ENCODE results near the gene PROS1. TPM values are rescaled to one million over a fixed set of nuclear protein-coding genes. Genes with fewer than 3 reads are reported as not detected.
"Not testable (repeated sequence)": the region's sequence is repeated elsewhere in the genome, so short reads cannot be mapped to it uniquely, and the experiment has no call there.

The PROS1 gene
- total RNA-seq, 4 donors from 2014 or later = 2.2 to 25.5 (median 12.9) TPM

DNA sequence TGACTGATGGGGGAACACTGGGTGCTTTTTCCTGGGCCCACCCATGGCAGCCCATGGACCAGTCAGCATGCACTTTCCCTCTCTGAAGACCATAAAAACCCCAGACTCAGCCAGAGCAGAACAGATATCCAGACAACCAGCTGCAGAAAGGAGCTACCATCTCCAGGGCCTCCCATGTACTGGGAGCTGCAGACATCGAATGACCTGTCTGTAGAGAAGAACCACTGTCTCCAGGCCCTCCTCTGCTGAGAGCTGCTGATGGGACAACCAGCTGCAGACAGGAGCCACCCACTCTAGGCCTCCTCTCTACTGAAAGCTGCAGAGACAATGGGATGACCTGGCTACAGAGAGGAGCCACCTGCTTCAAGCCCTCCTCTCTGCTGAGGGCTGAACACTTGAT, 66.6 kb downstream of the PROS1 start:
- in situ Hi-C loops (cut with MboI; ENCODE audit: low pct_ligation_motif_present in 1 of 4, low pct_unique_long_range_greater_than_20kb in 1 of 4, low sequenced_read_pairs in 3 of 4) (no loop called here), intact Hi-C loops (cut with DNase I; ENCODE audit: low total_unique reads) (no loop called here)
- Histone ChIP-seq H3K27me3 (no peaks in the 10 kb centered on the region), H3K4me3 (no peak overlapping the region), H3K27ac (no peak overlapping the region), H3K4me1 (no peaks in the 10 kb centered on the region), H3K36me3 (no peaks in the 10 kb centered on the region), H3K9me3 (no peaks in the 10 kb centered on the region)
- DNase-seq = no peak
- 80% methylated on average over 1 of the region's 1 CpG; no CpG with 5 or more reads in 1 of the 2 donors for WGBS, 2 donors (ENCODE audit: low coverage in 1 of 2)
- TF ChIP-seq EP300 (IDR thresholded peaks at IDR 0.05; ENCODE audit: low read depth) (no peak), POLR2A (IDR thresholded peaks at IDR 0.05) (no peak), POLR2AphosphoS5 (IDR thresholded peaks at IDR 0.05) (no peak)
- TF ChIP-seq, protein P1, sequence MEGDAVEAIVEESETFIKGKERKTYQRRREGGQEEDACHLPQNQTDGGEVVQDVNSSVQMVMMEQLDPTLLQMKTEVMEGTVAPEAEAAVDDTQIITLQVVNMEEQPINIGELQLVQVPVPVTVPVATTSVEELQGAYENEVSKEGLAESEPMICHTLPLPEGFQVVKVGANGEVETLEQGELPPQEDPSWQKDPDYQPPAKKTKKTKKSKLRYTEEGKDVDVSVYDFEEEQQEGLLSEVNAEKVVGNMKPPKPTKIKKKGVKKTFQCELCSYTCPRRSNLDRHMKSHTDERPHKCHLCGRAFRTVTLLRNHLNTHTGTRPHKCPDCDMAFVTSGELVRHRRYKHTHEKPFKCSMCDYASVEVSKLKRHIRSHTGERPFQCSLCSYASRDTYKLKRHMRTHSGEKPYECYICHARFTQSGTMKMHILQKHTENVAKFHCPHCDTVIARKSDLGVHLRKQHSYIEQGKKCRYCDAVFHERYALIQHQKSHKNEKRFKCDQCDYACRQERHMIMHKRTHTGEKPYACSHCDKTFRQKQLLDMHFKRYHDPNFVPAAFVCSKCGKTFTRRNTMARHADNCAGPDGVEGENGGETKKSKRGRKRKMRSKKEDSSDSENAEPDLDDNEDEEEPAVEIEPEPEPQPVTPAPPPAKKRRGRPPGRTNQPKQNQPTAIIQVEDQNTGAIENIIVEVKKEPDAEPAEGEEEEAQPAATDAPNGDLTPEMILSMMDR (IDR thresholded peaks at IDR 0.05) = no peak

DNA sequence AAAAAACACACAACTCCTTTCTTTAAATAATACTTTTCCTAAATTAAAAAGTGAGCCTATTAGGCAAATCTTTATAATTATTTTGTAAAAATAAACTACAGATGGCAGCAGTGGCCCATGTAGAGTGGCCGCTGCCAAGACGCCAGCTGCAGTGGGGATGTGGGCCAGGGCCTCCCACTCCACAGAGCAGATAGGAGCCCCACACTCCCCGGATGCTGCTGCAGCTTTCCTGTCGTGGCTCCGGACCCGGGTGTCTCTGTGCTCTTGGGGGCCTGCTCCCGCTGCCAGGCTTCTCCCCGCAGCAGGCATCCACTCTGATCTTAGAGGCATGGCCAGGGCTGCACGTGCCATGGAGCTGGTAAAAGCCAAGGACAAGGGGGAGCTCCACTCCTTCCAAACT, 67.5 kb downstream of the PROS1 start:
- WGBS, 2 donors (ENCODE audit: low coverage in 1 of 2) = 61% methylated on average over 9 of the region's 9 CpGs; no CpG with 5 or more reads in 1 of the 2 donors
- Histone ChIP-seq H3K36me3 (no peaks in the 10 kb centered on the region), H3K4me1 (no peaks in the 10 kb centered on the region), H3K27ac (no peak overlapping the region), H3K9me3 (no peaks in the 10 kb centered on the region), H3K4me3 (no peak overlapping the region), H3K27me3 (no peaks in the 10 kb centered on the region)
- DNase-seq = no peak
- in situ Hi-C loops (cut with MboI; ENCODE audit: low pct_ligation_motif_present in 1 of 4, low pct_unique_long_range_greater_than_20kb in 1 of 4, low sequenced_read_pairs in 3 of 4) (no loop called here), intact Hi-C loops (cut with DNase I; ENCODE audit: low total_unique reads) (no loop called here)
- TF ChIP-seq EP300 (IDR thresholded peaks at IDR 0.05; ENCODE audit: low read depth) = no peak
- TF ChIP-seq, protein P1 (IDR thresholded peaks at IDR 0.05) = no peak
- no peak for TF ChIP-seq POLR2AphosphoS5 (IDR thresholded peaks at IDR 0.05)
- no peak for TF ChIP-seq POLR2A (IDR thresholded peaks at IDR 0.05)

DNA sequence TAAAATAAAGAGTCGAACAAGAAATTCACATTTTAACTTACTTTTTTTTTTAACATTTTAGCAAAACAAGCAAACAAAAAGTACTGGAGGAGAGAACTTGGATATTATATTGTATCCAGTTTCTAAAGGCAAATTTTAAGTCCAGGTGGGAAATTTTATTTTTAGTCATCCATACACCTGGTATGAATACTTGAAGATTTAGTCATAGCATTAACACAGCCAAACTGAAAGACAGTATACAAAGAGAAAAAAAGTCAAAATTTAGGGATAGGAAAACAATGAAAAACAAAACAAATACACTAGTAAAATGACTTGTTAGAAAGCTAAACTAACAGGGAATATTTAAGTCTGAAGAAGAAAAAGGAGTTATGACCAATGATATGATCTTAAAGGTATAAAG, 69.1 kb downstream of the PROS1 start:
- intact Hi-C loops (cut with DNase I; ENCODE audit: low total_unique reads) = no loop called here
- TF ChIP-seq POLR2AphosphoS5 (IDR thresholded peaks at IDR 0.05) (no peak), POLR2A (IDR thresholded peaks at IDR 0.05) (no peak), EP300 (IDR thresholded peaks at IDR 0.05; ENCODE audit: low read depth) (no peak)
- TF ChIP-seq, protein P1 (IDR thresholded peaks at IDR 0.05) = no peak
- DNase-seq = no peak
- no peaks in the 10 kb centered on the region for H3K27me3 ChIP-seq
- no peak overlapping the region for H3K4me3 ChIP-seq
- no peak overlapping the region for H3K27ac ChIP-seq
- H3K36me3 ChIP-seq = no peaks in the 10 kb centered on the region
- in situ Hi-C loops (cut with MboI; ENCODE audit: low pct_ligation_motif_present in 1 of 4, low pct_unique_long_range_greater_than_20kb in 1 of 4, low sequenced_read_pairs in 3 of 4) = no loop called here
- H3K9me3 ChIP-seq = no peaks in the 10 kb centered on the region
- 94 to 100% methylated on average over 1 of the region's 1 CpG for WGBS, 2 donors (ENCODE audit: low coverage in 1 of 2)
- H3K4me1 ChIP-seq = no peaks in the 10 kb centered on the region

DNA sequence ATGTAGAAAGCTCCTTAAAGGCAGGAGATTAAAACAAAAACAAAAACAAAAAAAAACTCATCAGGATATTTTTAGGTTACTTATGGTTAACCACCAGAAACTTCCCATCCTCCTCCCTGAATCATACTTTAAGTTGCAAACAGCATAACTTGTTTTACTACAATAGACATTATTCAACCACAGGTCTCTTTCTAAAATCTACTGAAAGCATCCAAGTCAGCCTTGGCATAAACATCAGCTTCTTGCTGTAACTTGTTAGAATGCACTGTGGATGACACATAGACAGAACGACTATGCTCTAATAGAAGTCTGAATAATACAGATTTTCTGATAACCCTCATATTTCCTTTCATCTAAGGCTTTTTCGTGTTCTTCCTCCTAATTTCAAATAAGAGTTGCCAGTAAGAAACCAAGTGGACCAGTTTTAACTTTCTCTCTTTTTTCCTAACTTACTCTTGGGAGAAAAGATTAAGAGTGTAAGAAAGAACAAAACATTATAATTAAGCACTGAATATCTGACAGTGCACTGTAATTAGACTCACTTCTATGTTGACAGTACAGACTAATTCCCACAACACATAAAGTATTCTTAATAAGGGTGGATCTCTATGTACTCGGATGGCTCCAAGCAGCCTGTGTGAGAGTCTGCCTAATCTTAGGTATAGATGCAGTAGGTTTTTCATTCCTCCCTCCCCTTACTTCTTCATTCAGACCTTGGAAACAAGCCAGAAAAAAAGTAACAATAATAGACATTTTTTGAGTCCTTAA, 95.3 kb downstream of the PROS1 start:
- H3K27ac ChIP-seq; H3K27me3 ChIP-seq; H3K36me3 ChIP-seq; H3K9me3 ChIP-seq; intact Hi-C loops (cut with DNase I; ENCODE audit: low total_unique reads); H3K4me3 ChIP-seq; DNase-seq; in situ Hi-C loops (cut with MboI; ENCODE audit: low pct_ligation_motif_present in 1 of 4, low pct_unique_long_range_greater_than_20kb in 1 of 4, low sequenced_read_pairs in 3 of 4); H3K4me1 ChIP-seq: not testable (repeated sequence)
- WGBS, 2 donors (ENCODE audit: low coverage in 1 of 2) = 71 to 85% methylated on average over 2 to 3 of the region's 3 CpGs

DNA sequence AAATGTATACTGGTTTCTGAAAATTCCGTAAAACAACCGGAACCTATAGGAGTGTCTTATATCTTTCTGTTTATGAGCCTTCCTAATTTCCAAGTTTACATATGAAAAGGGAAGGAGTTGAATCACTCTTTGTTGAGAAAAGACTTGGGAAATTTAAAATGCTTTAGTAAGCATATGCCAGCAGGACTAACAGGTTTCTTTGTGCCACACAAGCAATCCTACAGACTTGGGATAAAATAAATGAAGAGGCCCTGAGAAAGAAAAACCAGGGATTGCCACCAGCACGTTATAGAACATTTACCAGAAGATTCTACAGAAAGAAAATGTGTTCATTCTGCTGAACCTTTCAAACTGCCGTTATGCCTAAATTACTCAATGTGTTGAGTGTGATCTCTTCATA, 96.3 kb downstream of the PROS1 start:
- H3K36me3 ChIP-seq; H3K27me3 ChIP-seq; in situ Hi-C loops (cut with MboI; ENCODE audit: low pct_ligation_motif_present in 1 of 4, low pct_unique_long_range_greater_than_20kb in 1 of 4, low sequenced_read_pairs in 3 of 4); DNase-seq; H3K9me3 ChIP-seq; H3K4me3 ChIP-seq; H3K27ac ChIP-seq; H3K4me1 ChIP-seq; intact Hi-C loops (cut with DNase I; ENCODE audit: low total_unique reads): not testable (repeated sequence)
- WGBS, 2 donors (ENCODE audit: low coverage in 1 of 2) = 82 to 85% methylated on average over 4 of the region's 4 CpGs

DNA sequence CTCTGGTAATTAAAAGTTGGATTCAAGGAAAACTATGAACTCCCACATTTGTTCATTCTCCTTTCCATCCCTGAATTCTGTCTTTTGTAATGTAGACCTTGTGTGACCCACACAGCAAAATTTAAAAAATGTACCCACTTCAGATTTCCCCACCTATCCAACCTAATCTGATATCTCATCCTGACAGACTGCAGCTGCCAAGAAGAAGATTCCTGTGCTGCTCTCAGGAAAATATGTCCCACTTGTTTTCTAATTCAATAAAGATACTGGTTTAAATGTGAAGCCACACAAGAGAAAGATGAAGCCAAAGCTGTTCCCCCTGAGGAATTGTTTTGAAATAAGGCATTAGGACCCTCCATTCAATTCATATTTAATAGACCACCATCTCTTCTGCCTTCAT, 100.3 kb downstream of the PROS1 start:
- H3K27ac ChIP-seq; H3K27me3 ChIP-seq; intact Hi-C loops (cut with DNase I; ENCODE audit: low total_unique reads); in situ Hi-C loops (cut with MboI; ENCODE audit: low pct_ligation_motif_present in 1 of 4, low pct_unique_long_range_greater_than_20kb in 1 of 4, low sequenced_read_pairs in 3 of 4); H3K36me3 ChIP-seq; H3K4me1 ChIP-seq; DNase-seq; H3K4me3 ChIP-seq; H3K9me3 ChIP-seq: not testable (repeated sequence)
